Measurements from ENCODE around the gene PKDCC. TPM values are rescaled to one million over a fixed set of nuclear protein-coding genes. Genes with fewer than 3 reads are reported as not detected.

PKDCC gene
- total and polyA plus RNA-seq, 10 of the 15 experiments (the other 5 are each of a cell fraction or from before 2014, with no cell fraction given): 0.13 to 10.2 (median 2.3) TPM

DNA sequence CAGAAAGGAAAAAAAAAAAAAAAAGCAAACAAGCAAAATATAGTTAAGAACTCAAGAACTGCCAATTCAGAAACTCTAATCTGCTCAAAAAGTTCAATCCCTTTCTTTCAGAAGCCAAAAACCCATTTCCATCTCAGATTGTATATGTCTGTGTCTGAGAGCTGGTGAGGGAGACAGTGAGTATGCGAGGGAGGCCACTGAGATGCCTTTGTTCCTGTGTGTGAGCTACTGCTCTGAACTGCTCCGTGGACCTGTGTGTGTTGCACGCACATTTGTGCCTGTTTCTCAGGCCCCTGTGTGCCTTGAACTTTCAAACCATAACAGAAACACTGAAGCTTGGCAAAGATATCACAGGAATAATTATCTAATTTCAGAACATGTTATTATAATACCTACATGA lies 2.5 kb upstream of the PKDCC start (continued):
- no peak for TF ChIP-seq MLLT1 (IDR thresholded peaks at IDR 0.05)

DNA sequence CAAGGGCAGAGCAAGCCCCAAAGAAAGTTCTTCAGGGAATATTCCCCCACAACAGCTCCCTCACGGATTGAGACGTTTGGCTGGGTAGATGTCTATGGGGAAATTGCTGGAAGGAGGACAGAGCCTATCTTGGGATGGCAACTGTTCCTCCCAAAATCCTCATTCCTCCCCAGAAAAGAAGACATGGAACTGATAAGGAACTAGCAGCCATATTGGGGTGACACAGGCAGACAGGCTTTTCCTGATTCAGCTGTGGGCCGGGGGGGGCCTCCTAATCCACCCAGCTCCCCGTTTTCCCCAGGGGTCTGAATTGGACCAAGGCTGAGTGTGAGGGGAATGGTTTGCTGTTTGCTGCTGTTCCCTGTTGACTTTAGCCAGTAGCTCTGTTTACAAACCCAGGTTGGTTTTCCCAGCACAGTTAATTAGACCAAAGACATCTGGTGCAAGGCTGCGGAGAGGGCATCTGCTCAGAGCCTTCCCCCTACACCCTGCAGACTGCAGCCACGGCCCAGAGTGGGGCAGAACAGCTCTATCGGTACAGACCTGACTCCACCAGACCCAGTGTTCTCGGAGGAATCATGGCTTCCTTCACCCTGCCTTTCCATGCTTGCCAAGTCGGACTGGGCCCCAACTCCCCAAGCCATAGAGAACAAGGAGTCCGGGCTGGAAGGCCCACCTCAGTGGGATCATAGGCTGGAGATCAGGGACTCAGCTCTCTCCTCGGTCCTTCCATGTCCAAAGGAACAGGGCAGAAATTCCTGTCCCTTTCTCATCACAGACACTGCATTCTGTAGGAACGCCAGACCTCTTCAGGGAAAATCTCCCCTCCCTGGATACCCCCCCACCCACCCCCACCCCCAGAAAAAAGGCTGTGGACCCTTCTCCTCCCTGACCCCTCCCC lies 1.7 kb upstream of the PKDCC start:
- Histone ChIP-seq H3K4me1 (ENCODE audit: control insufficient read depth, insufficient read depth, low read length) (no peaks in the 10 kb centered on the region), H4K20me1 (ENCODE audit: control insufficient read depth, insufficient read depth) (no peaks in the 10 kb centered on the region), H3K27ac (ENCODE audit: control insufficient read depth, insufficient read depth) (no peak overlapping the region), H2AFZ (ENCODE audit: control insufficient read depth, low read depth, low read length) (no peak overlapping the region), H3K79me2 (ENCODE audit: control insufficient read depth, insufficient read depth, low read length) (no peaks in the 10 kb centered on the region), H3K4me3 (no peak overlapping the region), H3K36me3 (ENCODE audit: control insufficient read depth in 2 of 2, insufficient read depth in 2 of 2, low read length in 1 of 2) (no peaks in the 10 kb centered on the region), H3K4me2 (ENCODE audit: control insufficient read depth, insufficient read depth) (no peak overlapping the region), H3K27me3 (replicated peaks in 1 of 2; ENCODE audit: control insufficient read depth in 2 of 2, insufficient read depth in 2 of 2, low read length in 1 of 2) (peaks cover 13 to 15% of the 10 kb centered on the region in 2 experiments), H3K9ac (ENCODE audit: control insufficient read depth, insufficient read depth, low read length) (no peak overlapping the region), H3K9me3 (replicated peaks; ENCODE audit: control insufficient read depth, insufficient read depth, low read length) (no peaks in the 10 kb centered on the region)
- in situ Hi-C loops (cut with MboI): no loop called here
- ATAC-seq: 0 out of 3 replicates have a peak, but pooled peaks have one; percentile 17
- POLR2A ChIA-PET: no interaction called here
- BruUV-seq (replicated peaks): no TSS peak
- intact Hi-C loops (cut with micrococcal nuclease; ENCODE audit: unreplicated experiment): no loop called here
- CTCF ChIA-PET: interaction anchor here (0.8 to 1.3 kb wide), 2 partner anchors 11 to 41 kb away, joined by 3 read pairs; no protein-coding TSS in a partner anchor
- 68% methylated on average over 11 of the region's 12 CpGs for WGBS (ENCODE audit: insufficient coverage, insufficient replicate concordance, low lambda C conversion rate, missing lambda C conversion rate)
- SMC1A ChIA-PET (ENCODE audit: uncharacterized antibody, unreplicated experiment): interaction anchor here (0.8 to 1.8 kb wide), 3 partner anchors 14 to 176 kb away, joined by 3 to 5 read pairs (median 4); no protein-coding TSS in a partner anchor
- FAIRE-seq: no peak
- RAD21 ChIA-PET (ENCODE audit: unreplicated experiment): interaction anchor here (1.4 kb wide), 1 partner anchor 192 kb away, joined by 5 read pairs; no protein-coding TSS in a partner anchor
- no peak for DNase-seq (ENCODE audit: low read depth, low spot score)
- TF ChIP-seq MEF2A (IDR thresholded peaks at IDR 0.05; ENCODE audit: insufficient read depth, low read depth, low read length) (no peak), MTA2 (IDR thresholded peaks at IDR 0.05; ENCODE audit: low read depth) (no peak), NBN (IDR thresholded peaks at IDR 0.05) (no peak), JUNB (IDR thresholded peaks at IDR 0.05) (no peak), SMAD5 (IDR thresholded peaks at IDR 0.05; ENCODE audit: low read depth) (no peak), GABPA (IDR thresholded peaks at IDR 0.05; ENCODE audit: low read depth) (no peak), NFYB (IDR thresholded peaks at IDR 0.05; ENCODE audit: insufficient read depth, low read depth, low read length) (no peak), NR2C2 (IDR thresholded peaks at IDR 0.05; ENCODE audit: borderline replicate concordance, control insufficient read depth, insufficient read length, low read depth) (no peak), SIN3A (IDR thresholded peaks at IDR 0.05; ENCODE audit: low read depth, low read length) (no peak), GATAD2B (conservative IDR thresholded peaks at IDR 0.05; ENCODE audit: low read depth) (no peak), IKZF2 (IDR thresholded peaks at IDR 0.05) (no peak), TARDBP (IDR thresholded peaks at IDR 0.05; ENCODE audit: borderline replicate concordance) (no peak), RELB (IDR thresholded peaks at IDR 0.05; ENCODE audit: low read depth) (no peak), E2F8 (IDR thresholded peaks at IDR 0.05; ENCODE audit: low read depth, partially characterized antibody) (no peak), MAX (IDR thresholded peaks at IDR 0.05; ENCODE audit: low read depth, low read length) (no peak)
